Measurements from ENCODE around the gene SLC38A4. TPM values are rescaled to one million over a fixed set of nuclear protein-coding genes. Genes with fewer than 3 reads are reported as not detected.

SLC38A4 gene
- total and polyA plus RNA-seq, 9 of the 15 experiments (the other 6 are each of a cell fraction or from before 2014, with no cell fraction given), result 0.16 TPM; not detected in 8

DNA sequence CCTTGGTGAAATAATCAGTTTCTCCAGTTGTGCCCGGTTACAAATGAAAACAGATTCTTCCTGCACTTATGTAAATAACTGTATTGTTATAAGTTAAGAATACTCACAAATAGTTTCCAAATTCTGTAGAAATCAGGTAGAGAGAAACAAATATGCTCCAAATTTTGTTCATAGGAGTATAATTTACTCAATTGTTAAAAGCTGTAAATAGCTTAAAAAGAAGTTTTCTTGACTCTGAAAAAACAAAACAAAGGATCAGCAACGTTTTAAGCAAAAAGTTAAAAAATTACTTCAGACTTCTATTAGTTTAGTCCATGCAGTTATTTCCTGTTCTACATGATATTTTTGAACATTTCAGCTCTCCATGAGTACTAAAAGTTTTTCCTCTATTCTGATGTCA lies 30.0 kb upstream of the SLC38A4 start:
- H3K36me3 ChIP-seq (ENCODE audit: control insufficient read depth, insufficient read depth, low read length), result no peaks in the 10 kb centered on the region
- no peak overlapping the region for H3K9ac ChIP-seq (ENCODE audit: insufficient read depth in 1 of 2, low read depth in 2 of 2, low read length in 2 of 2)
- ChIA-PET CTCF (ENCODE audit: low intra/inter-chr PET ratio) (no interaction called here), POLR2A (interaction anchor here (0.6 kb wide), 1 partner anchor 11 kb away, joined by 3 read pairs; no protein-coding TSS in a partner anchor)
- H3K79me2 ChIP-seq (ENCODE audit: control insufficient read depth, insufficient read depth, low read length), result no peaks in the 10 kb centered on the region
- no peaks in the 10 kb centered on the region for H3K27me3 ChIP-seq (ENCODE audit: control insufficient read depth in 2 of 2, insufficient read depth in 2 of 2, low read length in 2 of 2)
- no peak overlapping the region for H3K4me2 ChIP-seq (ENCODE audit: insufficient read depth, low read length)
- in situ Hi-C loops (cut with MboI) (no loop called here), intact Hi-C loops (cut with micrococcal nuclease) (no loop called here)
- BruUV-seq (replicated peaks), result no TSS peak
- no peaks in the 10 kb centered on the region for H3K9me3 ChIP-seq (replicated peaks; ENCODE audit: control insufficient read depth, insufficient read depth, low read depth, low read length)
- H4K20me1 ChIP-seq (replicated peaks; ENCODE audit: control insufficient read depth, insufficient read depth, low read length), result no peaks in the 10 kb centered on the region
- DNase-seq (ENCODE audit: extremely low read depth in 1 of 4, low spot score in 3 of 4) (no peak), ATAC-seq (no peak), FAIRE-seq (no peak)
- H3K4me1 ChIP-seq (replicated peaks in 1 of 2; ENCODE audit: control insufficient read depth in 2 of 2, insufficient read depth in 2 of 2, low read length in 2 of 2), result no peaks in the 10 kb centered on the region
- H3K27ac ChIP-seq (ENCODE audit: extremely low read depth, low read depth, low read length), result no peak overlapping the region
- no peak overlapping the region for H3K4me3 ChIP-seq
- no peaks in the 10 kb centered on the region for H3K9me1 ChIP-seq (ENCODE audit: control insufficient read depth, insufficient read depth, low read length)
- 3% methylated on average over 2 of the region's 2 CpGs for WGBS (ENCODE audit: insufficient coverage, low coverage, missing lambda C conversion rate)
- H2AFZ ChIP-seq (ENCODE audit: low read depth, low read length), result no peak overlapping the region
- TF ChIP-seq, protein P1, sequence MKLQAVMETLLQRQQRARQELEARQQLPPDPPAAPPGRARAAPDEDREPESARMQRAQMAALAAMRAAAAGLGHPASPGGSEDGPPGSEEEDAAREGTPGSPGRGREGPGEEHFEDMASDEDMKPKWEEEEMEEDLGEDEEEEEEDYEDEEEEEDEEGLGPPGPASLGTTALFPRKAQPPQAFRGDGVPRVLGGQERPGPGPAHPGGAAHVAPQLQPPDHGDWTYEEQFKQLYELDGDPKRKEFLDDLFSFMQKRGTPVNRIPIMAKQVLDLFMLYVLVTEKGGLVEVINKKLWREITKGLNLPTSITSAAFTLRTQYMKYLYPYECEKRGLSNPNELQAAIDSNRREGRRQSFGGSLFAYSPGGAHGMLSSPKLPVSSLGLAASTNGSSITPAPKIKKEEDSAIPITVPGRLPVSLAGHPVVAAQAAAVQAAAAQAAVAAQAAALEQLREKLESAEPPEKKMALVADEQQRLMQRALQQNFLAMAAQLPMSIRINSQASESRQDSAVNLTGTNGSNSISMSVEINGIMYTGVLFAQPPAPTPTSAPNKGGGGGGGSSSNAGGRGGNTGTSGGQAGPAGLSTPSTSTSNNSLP (IDR thresholded peaks at IDR 0.05; ENCODE audit: borderline replicate concordance, low read depth, low read length), result no peak
- TF ChIP-seq AFF1 (IDR thresholded peaks at IDR 0.05; ENCODE audit: low read depth in 1 of 2, partially characterized antibody in 2 of 2) (no peak), ZNF318 (IDR thresholded peaks at IDR 0.05; ENCODE audit: borderline replicate concordance in 1 of 2, low read depth in 1 of 2) (no peak)
- TF ChIP-seq, protein P2, sequence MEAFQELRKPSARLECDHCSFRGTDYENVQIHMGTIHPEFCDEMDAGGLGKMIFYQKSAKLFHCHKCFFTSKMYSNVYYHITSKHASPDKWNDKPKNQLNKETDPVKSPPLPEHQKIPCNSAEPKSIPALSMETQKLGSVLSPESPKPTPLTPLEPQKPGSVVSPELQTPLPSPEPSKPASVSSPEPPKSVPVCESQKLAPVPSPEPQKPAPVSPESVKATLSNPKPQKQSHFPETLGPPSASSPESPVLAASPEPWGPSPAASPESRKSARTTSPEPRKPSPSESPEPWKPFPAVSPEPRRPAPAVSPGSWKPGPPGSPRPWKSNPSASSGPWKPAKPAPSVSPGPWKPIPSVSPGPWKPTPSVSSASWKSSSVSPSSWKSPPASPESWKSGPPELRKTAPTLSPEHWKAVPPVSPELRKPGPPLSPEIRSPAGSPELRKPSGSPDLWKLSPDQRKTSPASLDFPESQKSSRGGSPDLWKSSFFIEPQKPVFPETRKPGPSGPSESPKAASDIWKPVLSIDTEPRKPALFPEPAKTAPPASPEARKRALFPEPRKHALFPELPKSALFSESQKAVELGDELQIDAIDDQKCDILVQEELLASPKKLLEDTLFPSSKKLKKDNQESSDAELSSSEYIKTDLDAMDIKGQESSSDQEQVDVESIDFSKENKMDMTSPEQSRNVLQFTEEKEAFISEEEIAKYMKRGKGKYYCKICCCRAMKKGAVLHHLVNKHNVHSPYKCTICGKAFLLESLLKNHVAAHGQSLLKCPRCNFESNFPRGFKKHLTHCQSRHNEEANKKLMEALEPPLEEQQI (IDR thresholded peaks at IDR 0.05), result no peak
